Measurements from ENCODE around the gene EGFLAM.

The EGFLAM gene

GRCh38 chr5:38420246-38420645 lies 161.9 kb downstream of the EGFLAM start:
- no peak for DNase-seq (ENCODE audit: low spot score)

GRCh38 chr5:38420691-38421390 lies 162.5 kb downstream of the EGFLAM start:
- DNase-seq (ENCODE audit: low spot score) = no peak

GRCh38 chr5:38422622-38423021 lies 164.3 kb downstream of the EGFLAM start:
- DNase-seq (ENCODE audit: low spot score) = no peak

- DNase-seq (ENCODE audit: low spot score) = no peak
Measured at GRCh38 chr5:38423276-38424147, 165.2 kb downstream of the EGFLAM start.

GRCh38 chr5:38424148-38425060 lies 166.0 kb downstream of the EGFLAM start:
- no peak for DNase-seq (ENCODE audit: low spot score)

GRCh38 chr5:38426490-38426889 lies 168.1 kb downstream of the EGFLAM start:
- no peak for DNase-seq (ENCODE audit: low spot score)

- DNase-seq (ENCODE audit: low spot score) = no peak
Measured at GRCh38 chr5:38426986-38427950, 168.9 kb downstream of the EGFLAM start.

- DNase-seq (ENCODE audit: low spot score) = no peak
Measured at GRCh38 chr5:38431242-38431853, 173.0 kb downstream of the EGFLAM start.

GRCh38 chr5:38433160-38433861 lies 175.0 kb downstream of the EGFLAM start:
- DNase-seq (ENCODE audit: low spot score) = no peak

- no peak for DNase-seq (ENCODE audit: low spot score)
Measured at GRCh38 chr5:38434966-38435705, 176.8 kb downstream of the EGFLAM start.

GRCh38 chr5:38438757-38439156 lies 180.4 kb downstream of the EGFLAM start:
- DNase-seq (ENCODE audit: low spot score) = no peak

- peak; percentile 68 for DNase-seq (ENCODE audit: low spot score)
Measured at GRCh38 chr5:38441453-38442246, 183.3 kb downstream of the EGFLAM start.

GRCh38 chr5:38442247-38442573 lies 183.9 kb downstream of the EGFLAM start:
- DNase-seq (ENCODE audit: low spot score) = no peak

- DNase-seq (ENCODE audit: low spot score) = no peak
Measured at GRCh38 chr5:38443390-38443789, 185.0 kb downstream of the EGFLAM start.

GRCh38 chr5:38445374-38446028 lies 187.1 kb downstream of the EGFLAM start:
- DNase-seq (ENCODE audit: low spot score) = no peak

GRCh38 chr5:38446029-38446522 lies 187.7 kb downstream of the EGFLAM start:
- no peak for DNase-seq (ENCODE audit: low spot score)

- DNase-seq (ENCODE audit: low spot score) = no peak
Measured at GRCh38 chr5:38447056-38447455, 188.7 kb downstream of the EGFLAM start.

GRCh38 chr5:38447786-38448185 lies 189.4 kb downstream of the EGFLAM start:
- no peak for DNase-seq (ENCODE audit: low spot score)
